GM18868 (cell line): ENCODE measurements around the gene LIMS2.

ENCODE experiments used
- ATAC-seq: cut with Tn5 transposase; IDR thresholded peaks from one replicate; pipeline ENCODE4 v1.9.1; 2021; ENCODE audit warnings: mild to moderate bottlenecking, moderate library complexity; ENCODE audit not compliant: unreplicated experiment

The LIMS2 gene

GRCh38 chr2:127608061-127609030, 67.0 kb downstream of the LIMS2 start:
- no peak for ATAC-seq

- no peak for ATAC-seq
These were observed 67.9 kb downstream of the LIMS2 start for GRCh38 chr2:127607399-127607908.

- no peak for ATAC-seq
These were observed 68.5 kb downstream of the LIMS2 start for GRCh38 chr2:127606625-127607398.

GRCh38 chr2:127605691-127606263, 69.6 kb downstream of the LIMS2 start:
- no peak for ATAC-seq

GRCh38 chr2:127604986-127605385, 70.3 kb downstream of the LIMS2 start:
- ATAC-seq = no peak

GRCh38 chr2:127599211-127599610, 76.1 kb downstream of the LIMS2 start:
- ATAC-seq = no peak

GRCh38 chr2:127598711-127599110, 76.6 kb downstream of the LIMS2 start:
- no peak for ATAC-seq

GRCh38 chr2:127597984-127598380, 77.3 kb downstream of the LIMS2 start:
- ATAC-seq = no peak

- no peak for ATAC-seq
These were observed 78.0 kb downstream of the LIMS2 start for GRCh38 chr2:127597046-127597983.

GRCh38 chr2:127596311-127597045, 78.9 kb downstream of the LIMS2 start:
- no peak for ATAC-seq

- ATAC-seq = no peak
These were observed 81.2 kb downstream of the LIMS2 start for GRCh38 chr2:127594116-127594591.

- ATAC-seq = no peak
These were observed 81.9 kb downstream of the LIMS2 start for GRCh38 chr2:127593228-127594115.

GRCh38 chr2:127592761-127593227, 82.5 kb downstream of the LIMS2 start:
- no peak for ATAC-seq

- ATAC-seq = peak; percentile 94
These were observed 84.0 kb downstream of the LIMS2 start for GRCh38 chr2:127591221-127591923.

GRCh38 chr2:127590386-127591190, 84.7 kb downstream of the LIMS2 start:
- no peak for ATAC-seq

GRCh38 chr2:127589841-127590240, 85.5 kb downstream of the LIMS2 start:
- ATAC-seq = no peak

GRCh38 chr2:127589358-127589757, 86.0 kb downstream of the LIMS2 start:
- no peak for ATAC-seq
